Keratinocyte (primary cell): ENCODE data around the gene NINJ2.

Experiments used
- CTCF ChIP-seq, 3 experiments: IDR thresholded peaks in 1 of 3; conservative IDR thresholded peaks in 1 of 3; optimal IDR thresholded peaks in 1 of 3; 2 replicates in 2 of 3; 3 replicates in 1 of 3; pipeline versions ENCODE3 to v1.5.1; 2011; ENCODE audit warnings: low read length in 3 of 3, mild to moderate bottlenecking in 3 of 3, moderate library complexity in 2 of 3, control low read depth in 1 of 3, inconsistent platforms in 1 of 3; ENCODE audit not compliant: insufficient read depth in 2 of 3; ENCODE audit errors: extremely low read depth in 1 of 3
- EZH2 ChIP-seq: IDR thresholded peaks from one replicate; pipeline ENCODE4 v1.6.1; 2012; ENCODE audit warnings: inconsistent platforms, mild to moderate bottlenecking, low read length, moderate library complexity

GRCh38 chr12:550473-551260, 112.6 kb downstream of the NINJ2 start:
- TF ChIP-seq CTCF (optimal IDR thresholded peaks at IDR 0.05 in 1 of 3, IDR thresholded peaks at IDR 0.05 in 1 of 3, conservative IDR thresholded peaks at IDR 0.05 in 1 of 3; ENCODE audit: extremely low read depth in 1 of 3, insufficient read depth in 2 of 3, low read length in 3 of 3) (no peak), EZH2 (no peak)
